NT2/D1 (cell line): ENCODE measurements around the gene CDH9.

ENCODE experiments used
- SUZ12 ChIP-seq: IDR thresholded peaks from 2 replicates; pipeline ENCODE4 v1.6.1; 2011; ENCODE audit not compliant: insufficient read length, insufficient read depth; ENCODE audit errors: extremely low read depth
- YY1 ChIP-seq: IDR thresholded peaks from 2 replicates; pipeline ENCODE4 v1.6.1; 2011; ENCODE audit not compliant: insufficient read length, insufficient read depth
- ZNF274 ChIP-seq: IDR thresholded peaks from 2 replicates; pipeline ENCODE4 v1.6.1; 2011; ENCODE audit warnings: mild to moderate bottlenecking, low read depth, low read length

DNA sequence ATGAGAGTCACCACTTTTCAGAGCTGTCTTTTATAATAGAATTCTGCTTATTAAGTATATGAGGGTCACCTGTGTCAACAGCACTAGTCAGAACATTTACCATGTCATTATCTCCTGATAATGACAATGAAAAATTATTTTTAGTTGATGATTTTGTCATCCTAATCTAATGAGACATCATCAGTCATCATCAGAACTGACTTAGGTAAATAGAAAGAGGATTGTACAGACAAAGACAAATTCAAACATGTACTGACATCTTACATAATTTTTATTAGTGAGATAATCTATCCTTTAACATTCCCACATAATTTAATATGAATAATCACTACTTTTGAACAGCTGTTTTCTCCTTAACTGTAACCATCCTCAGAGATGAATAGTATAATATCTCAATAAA, 22.6 kb downstream of the CDH9 start:
- TF ChIP-seq ZNF274 (no peak), YY1 (no peak), SUZ12 (no peak)
